ENCODE data around the gene CNKSR3. TPM values are rescaled to one million over a fixed set of nuclear protein-coding genes. Genes with fewer than 3 reads are reported as not detected.

The CNKSR3 gene
- total RNA-seq, 1 experiment from 2014 or later = 5.6 TPM

GRCh38 chr6:154511791-154512190 lies 1.3 kb upstream of the CNKSR3 start:
- H2AFZ ChIP-seq (ENCODE audit: low read length) = no peak overlapping the region
- H4K91ac ChIP-seq (ENCODE audit: insufficient read length, low read depth, low read length) = no peak overlapping the region
- peaks cover 36 to 49% of the 10 kb centered on the region in 2 experiments for H3K4me1 Mint-ChIP-seq
- peaks cover 39% of the 10 kb centered on the region for H3K27me3 Mint-ChIP-seq (ENCODE audit: low read depth)
- H3K36me3 Mint-ChIP-seq (ENCODE audit: insufficient read depth in 1 of 3, low read depth in 3 of 3) = peaks cover 0 to 9% (median 0%) of the 10 kb centered on the region in 3 experiments; a peak in 2 of 7 replicates
- no peak overlapping the region for H3K4ac ChIP-seq (ENCODE audit: low read depth, low read length)
- H4K20me1 ChIP-seq (ENCODE audit: control insufficient read depth, insufficient read depth, insufficient read length) = no peaks in the 10 kb centered on the region
- H3K23me2 ChIP-seq (ENCODE audit: insufficient read length, low read depth, low read length, poor library complexity, severe bottlenecking) = peaks cover 12% of the 10 kb centered on the region
- no peak overlapping the region for H2BK5ac ChIP-seq (ENCODE audit: insufficient read length, low read length)
- H3K79me1 ChIP-seq (ENCODE audit: insufficient read depth, low read depth, low read length, poor library complexity, severe bottlenecking) = no peaks in the 10 kb centered on the region
- H2BK12ac ChIP-seq (ENCODE audit: insufficient read length, low read depth, low read length) = no peak overlapping the region
- H3K27ac Mint-ChIP-seq = peak overlapping the region in 1 of 3 experiments; percentile 27; a peak in 1 of 7 replicates
- no peak overlapping the region for H2BK120ac ChIP-seq (ENCODE audit: low read depth, low read length, poor library complexity, severe bottlenecking)
- no peaks in the 10 kb centered on the region for H3K9me3 ChIP-seq (ENCODE audit: control insufficient read depth, low read depth, low read length)
- no peaks in the 10 kb centered on the region for H3K9me3 Mint-ChIP-seq
- TF ChIP-seq, protein P1, sequence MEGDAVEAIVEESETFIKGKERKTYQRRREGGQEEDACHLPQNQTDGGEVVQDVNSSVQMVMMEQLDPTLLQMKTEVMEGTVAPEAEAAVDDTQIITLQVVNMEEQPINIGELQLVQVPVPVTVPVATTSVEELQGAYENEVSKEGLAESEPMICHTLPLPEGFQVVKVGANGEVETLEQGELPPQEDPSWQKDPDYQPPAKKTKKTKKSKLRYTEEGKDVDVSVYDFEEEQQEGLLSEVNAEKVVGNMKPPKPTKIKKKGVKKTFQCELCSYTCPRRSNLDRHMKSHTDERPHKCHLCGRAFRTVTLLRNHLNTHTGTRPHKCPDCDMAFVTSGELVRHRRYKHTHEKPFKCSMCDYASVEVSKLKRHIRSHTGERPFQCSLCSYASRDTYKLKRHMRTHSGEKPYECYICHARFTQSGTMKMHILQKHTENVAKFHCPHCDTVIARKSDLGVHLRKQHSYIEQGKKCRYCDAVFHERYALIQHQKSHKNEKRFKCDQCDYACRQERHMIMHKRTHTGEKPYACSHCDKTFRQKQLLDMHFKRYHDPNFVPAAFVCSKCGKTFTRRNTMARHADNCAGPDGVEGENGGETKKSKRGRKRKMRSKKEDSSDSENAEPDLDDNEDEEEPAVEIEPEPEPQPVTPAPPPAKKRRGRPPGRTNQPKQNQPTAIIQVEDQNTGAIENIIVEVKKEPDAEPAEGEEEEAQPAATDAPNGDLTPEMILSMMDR (conservative IDR thresholded peaks at IDR 0.05) = no peak
- no peak overlapping the region for H3K9ac ChIP-seq (ENCODE audit: extremely low read depth, insufficient read length, low read length)
- H4K5ac ChIP-seq (ENCODE audit: insufficient read length, low read depth, low read length) = no peak overlapping the region
- H3K27ac ChIP-seq (ENCODE audit: insufficient read length, low read depth, low read length) = no peak overlapping the region
- H2BK15ac ChIP-seq (ENCODE audit: low read depth, low read length) = no peak overlapping the region
- H3K4me2 ChIP-seq (ENCODE audit: insufficient read depth, insufficient read length, low read length) = no peak overlapping the region
- H3K56ac ChIP-seq (ENCODE audit: insufficient read length, low read depth, low read length) = no peak overlapping the region
- no peak overlapping the region for H2BK20ac ChIP-seq (ENCODE audit: low read depth, low read length, poor library complexity, severe bottlenecking)
- WGBS (ENCODE audit: extremely low coverage, insufficient read length, low lambda C conversion rate) = no CpG with 5 or more reads among the region's 7 CpGs
- H2AK5ac ChIP-seq (ENCODE audit: insufficient read length, low read length) = no peak overlapping the region
- DNase-seq = no peak
- H4K8ac ChIP-seq (replicated peaks; ENCODE audit: insufficient read length, low read depth, low read length) = no peak overlapping the region
- H3K27me3 ChIP-seq (ENCODE audit: insufficient read depth, low read length) = peaks cover 11% of the 10 kb centered on the region; the same call in 1 of the 2 replicates
- peaks cover 7% of the 10 kb centered on the region; the same call in 1 of the 2 replicates for H3K4me1 ChIP-seq (ENCODE audit: insufficient read depth, low read length)
- H3K4me3 Mint-ChIP-seq = peak overlapping the region; percentile 22 to 61; a peak in 3 of 5 replicates
- no peak overlapping the region for H3K18ac ChIP-seq (ENCODE audit: insufficient read length, low read depth, low read length)
- no peaks in the 10 kb centered on the region for H3K79me2 ChIP-seq (ENCODE audit: insufficient read depth, low read length)
- H3T11ph ChIP-seq (ENCODE audit: low read length) = no peak overlapping the region
- no peak overlapping the region for H3K14ac ChIP-seq (ENCODE audit: insufficient read depth, low read length)
- no peak overlapping the region for H3K23ac ChIP-seq (ENCODE audit: insufficient read length, low read depth, low read length)

Measured in H9 (cell line).